Right renal cortex interstitium (tissue), 3 donors: ENCODE data around the gene PRX. TPM values are rescaled to one million over a fixed set of nuclear protein-coding genes. Genes with fewer than 3 reads are reported as not detected.
"Not testable (repeated sequence)": the region's sequence is repeated elsewhere in the genome, so short reads cannot be mapped to it uniquely, and the experiment has no call there.

Experiments
- DNase-seq, 3 donors: peaks; one replicate each; pipeline ENCODE4 v3.0.0-alpha.2; 2013; ENCODE audit warnings: low read depth in 3 of 3, low spot score in 2 of 3
- polyA plus RNA-seq, 3 donors: library from polyadenylated mRNA; unstranded; fragments of 120-200 nt; gene quantifications; one replicate each; pipeline ENCODE4 v1.2.1, GENCODE V29; 2013; ENCODE audit not compliant: insufficient read length in 3 of 3

The PRX gene, protein sequence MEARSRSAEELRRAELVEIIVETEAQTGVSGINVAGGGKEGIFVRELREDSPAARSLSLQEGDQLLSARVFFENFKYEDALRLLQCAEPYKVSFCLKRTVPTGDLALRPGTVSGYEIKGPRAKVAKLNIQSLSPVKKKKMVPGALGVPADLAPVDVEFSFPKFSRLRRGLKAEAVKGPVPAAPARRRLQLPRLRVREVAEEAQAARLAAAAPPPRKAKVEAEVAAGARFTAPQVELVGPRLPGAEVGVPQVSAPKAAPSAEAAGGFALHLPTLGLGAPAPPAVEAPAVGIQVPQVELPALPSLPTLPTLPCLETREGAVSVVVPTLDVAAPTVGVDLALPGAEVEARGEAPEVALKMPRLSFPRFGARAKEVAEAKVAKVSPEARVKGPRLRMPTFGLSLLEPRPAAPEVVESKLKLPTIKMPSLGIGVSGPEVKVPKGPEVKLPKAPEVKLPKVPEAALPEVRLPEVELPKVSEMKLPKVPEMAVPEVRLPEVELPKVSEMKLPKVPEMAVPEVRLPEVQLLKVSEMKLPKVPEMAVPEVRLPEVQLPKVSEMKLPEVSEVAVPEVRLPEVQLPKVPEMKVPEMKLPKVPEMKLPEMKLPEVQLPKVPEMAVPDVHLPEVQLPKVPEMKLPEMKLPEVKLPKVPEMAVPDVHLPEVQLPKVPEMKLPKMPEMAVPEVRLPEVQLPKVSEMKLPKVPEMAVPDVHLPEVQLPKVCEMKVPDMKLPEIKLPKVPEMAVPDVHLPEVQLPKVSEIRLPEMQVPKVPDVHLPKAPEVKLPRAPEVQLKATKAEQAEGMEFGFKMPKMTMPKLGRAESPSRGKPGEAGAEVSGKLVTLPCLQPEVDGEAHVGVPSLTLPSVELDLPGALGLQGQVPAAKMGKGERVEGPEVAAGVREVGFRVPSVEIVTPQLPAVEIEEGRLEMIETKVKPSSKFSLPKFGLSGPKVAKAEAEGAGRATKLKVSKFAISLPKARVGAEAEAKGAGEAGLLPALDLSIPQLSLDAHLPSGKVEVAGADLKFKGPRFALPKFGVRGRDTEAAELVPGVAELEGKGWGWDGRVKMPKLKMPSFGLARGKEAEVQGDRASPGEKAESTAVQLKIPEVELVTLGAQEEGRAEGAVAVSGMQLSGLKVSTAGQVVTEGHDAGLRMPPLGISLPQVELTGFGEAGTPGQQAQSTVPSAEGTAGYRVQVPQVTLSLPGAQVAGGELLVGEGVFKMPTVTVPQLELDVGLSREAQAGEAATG (N-terminal part only)
- polyA plus RNA-seq, result 10 to 100 TPM; 10.6 to 11.9 (median 11.1) TPM

DNA sequence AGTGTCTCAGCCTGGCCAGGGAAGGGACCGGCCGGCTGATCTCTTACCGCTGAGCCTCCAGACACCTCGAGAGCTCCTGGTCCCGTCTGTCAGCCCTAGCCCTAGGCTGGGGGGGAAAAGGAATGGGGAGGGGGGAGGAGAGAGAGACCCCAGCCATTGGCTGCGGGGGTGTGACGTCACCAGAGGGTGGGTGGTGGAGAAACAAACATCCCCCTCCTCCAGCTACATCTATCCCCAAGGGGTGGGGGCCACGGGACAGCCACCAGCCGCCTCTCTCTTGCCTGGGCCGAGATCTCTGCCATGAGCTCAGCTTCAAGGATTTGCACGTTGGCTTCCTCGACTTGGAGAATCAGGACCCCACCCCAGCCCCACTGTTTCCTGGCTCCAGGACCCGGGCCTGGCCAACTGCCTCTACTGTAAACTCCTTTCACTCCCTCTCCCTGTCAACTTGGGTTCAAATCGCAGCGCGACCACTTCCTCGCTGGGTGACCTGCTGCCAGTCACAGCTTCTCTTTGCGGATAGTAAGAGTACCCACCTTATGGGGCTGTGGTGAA, at the start of gene PRX:
TSS of gene PRX (minus strand) at position 88 of the 555 bp plus-strand sequence. CDS start 5,446 bp downstream, outside the sequence.
- no peak for DNase-seq

DNA sequence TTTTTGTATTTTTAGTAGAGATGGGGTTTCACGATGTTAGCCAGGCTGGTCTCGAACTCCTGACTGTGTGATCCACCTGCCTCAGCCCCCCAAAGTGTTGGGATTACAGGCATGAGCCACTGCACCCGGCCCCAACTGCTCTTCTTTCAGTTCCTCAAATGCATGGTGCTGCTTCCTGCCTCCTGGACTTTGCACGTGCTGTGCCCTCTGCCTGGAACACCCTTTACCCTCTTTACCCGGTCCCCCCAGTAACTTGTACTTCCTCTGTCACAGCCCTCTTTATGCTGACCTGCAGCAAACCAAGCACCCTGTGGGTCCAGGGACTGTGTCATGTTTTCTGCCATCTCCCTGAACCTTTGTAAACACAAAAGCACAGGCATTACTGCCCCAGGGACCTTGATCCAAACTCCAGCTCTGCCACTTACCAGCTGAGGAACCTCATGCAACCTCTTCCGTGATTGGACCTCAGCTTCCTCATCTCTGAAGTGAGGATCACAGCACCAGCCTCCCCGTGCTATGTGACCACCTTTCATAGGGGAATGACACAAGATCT, 48.6 kb upstream of the PRX start:
- DNase-seq, result no peak

DNA sequence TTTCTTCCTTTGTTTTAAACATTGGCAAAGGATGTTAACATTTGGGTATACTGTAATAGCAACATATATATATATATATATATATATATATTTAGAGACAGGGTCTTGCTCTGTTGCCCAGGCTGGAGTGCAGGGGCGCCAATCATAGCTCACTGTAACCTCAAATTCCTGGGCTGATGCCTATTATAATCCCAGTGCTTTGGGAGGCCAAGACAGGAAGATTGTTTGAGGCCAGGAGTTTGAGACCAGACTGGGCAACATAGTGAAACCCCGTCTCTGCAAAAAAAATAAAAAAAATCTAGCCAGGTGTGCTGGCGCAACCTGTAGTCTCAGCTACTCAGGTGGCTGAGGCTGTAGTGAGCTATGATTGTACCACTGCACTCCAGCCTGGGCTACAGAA, 47.0 kb upstream of the PRX start:
- no peak for DNase-seq

DNA sequence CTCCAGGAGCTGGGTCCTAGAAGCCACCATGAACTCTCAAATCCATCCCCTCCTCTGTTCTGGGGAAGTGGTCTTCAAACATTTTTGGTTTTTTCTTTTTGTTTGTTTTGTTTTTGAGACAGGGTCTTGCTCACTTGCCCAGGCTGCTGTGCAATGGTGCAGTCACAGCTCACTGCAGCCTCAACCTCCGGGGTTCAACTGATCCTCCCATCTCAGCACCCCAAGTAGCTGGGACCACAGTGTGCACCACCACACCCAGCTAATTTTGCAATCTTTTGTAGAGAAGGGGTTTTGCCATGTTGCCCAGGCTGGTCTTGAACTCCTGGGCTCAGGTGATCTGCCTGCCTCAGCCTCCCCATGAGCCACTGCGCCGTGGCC, 45.4 kb upstream of the PRX start:
- no peak for DNase-seq

DNA sequence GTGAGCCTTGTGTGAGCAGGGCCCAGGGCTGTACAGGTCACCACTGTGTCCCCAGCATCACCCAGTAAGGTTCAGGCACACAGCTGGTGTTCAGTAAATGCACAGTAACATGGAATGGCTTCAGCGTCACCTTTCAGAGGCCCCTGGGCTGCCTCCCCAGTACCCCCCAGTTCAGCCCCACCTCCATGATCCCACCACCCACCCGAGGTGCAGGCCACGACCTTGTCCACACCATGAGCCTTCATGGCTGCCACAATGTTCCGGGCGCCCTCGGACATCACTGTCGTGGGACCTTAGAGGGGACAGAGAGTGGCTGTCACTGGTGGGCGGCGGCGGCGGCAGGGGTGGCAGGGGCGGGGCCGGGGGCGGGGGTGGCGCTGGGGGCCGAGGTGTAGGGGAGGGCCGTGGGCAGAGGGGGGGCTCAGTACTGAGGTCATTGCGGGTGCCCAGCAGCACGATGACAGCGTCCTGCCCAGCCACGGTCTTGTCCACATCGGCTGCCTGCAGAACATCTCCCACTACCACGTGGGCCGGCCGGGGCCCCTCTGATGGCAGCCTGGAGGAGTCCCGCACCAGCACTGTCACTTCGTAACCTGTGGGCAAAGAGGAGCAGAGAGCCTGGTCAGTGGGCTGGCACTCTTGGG, 44.9 kb upstream of the PRX start:
- DNase-seq, result no peak

DNA sequence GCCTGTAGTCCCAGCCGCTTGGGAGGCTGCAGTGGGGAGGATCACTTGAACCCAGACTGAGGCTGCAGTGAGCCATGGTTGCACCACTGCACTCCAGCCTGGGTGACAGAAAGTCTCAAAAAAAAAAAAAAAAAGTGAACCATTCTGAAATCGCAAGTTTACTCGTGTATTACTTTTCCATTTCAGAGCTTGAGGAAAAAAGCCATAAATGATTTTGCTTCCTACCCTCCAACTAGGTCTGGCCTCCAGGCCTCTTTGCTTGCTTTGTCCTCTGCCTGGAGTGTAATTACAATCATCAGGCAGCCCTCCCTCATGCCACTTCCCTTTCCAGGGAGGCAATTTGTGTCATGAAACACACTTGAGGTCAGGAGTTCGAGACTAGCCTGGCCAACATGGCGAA, 43.9 kb upstream of the PRX start:
- DNase-seq, result no peak

DNA sequence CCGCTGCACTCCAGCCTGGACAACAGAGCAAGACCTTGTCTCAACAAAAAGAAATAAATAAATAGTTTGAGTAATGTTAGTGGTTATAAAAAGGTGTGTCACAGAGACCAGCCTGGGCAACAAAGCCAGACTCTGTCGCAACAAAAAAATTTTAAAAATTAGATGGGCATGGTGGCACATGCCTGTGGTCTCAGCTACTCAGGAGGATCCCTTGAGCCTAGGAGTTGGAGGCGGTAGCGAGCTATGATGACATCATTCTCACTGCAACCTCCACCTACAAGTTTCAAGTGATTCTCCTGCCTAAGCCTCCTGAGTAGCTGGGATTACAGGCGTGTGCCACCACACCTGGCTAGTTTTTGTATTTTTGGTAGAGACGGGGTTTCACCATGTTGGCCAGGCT, 40.8 kb upstream of the PRX start:
- not testable (repeated sequence) for DNase-seq

DNA sequence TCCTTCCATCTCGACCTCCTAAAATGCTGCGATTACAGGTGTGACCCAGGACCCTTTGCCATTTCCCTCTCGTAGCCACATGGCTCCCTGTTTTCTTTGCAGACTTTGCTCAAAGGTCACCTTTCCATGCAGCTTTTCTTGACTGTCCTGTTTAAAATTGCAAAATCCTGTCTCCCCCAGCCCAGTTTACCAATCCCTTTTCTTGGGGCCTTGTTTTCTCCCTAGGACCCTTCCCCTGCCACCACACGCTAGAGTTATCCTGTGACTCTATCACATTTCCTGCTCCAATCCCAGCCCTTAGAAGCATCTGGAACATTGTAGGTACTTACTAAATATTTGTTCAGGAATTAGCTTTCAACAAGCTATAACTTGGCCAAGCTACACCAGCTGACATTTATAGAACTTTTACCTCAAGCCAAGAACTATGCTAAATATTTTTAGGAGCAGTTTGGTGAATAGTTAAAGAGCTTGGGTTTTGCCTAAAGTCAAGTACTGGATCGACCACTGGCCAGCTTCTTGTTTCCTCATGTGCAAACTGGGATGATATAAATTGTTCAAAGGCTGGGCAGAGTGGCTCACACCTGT, 40.1 kb upstream of the PRX start:
- no peak for DNase-seq

DNA sequence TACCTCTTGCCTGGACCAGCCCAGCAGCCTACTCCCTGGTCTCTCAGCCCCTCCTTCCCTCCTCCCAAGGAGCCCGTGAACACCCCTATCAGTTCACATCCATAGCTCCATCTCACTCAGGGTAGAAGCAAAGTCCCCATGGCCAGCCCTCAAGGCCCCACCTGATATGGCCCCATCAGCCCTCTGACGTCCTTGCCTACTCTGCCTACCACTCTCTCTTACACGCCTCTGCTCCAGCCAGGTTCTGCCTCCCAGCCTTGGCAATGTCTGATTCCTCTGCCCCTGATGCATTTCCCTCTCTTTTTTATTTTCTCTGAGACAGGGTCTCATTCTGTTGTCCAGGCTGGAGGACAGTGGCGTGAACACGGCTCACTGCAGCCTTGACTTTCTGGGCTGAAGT, 38.8 kb upstream of the PRX start:
- DNase-seq, result no peak

DNA sequence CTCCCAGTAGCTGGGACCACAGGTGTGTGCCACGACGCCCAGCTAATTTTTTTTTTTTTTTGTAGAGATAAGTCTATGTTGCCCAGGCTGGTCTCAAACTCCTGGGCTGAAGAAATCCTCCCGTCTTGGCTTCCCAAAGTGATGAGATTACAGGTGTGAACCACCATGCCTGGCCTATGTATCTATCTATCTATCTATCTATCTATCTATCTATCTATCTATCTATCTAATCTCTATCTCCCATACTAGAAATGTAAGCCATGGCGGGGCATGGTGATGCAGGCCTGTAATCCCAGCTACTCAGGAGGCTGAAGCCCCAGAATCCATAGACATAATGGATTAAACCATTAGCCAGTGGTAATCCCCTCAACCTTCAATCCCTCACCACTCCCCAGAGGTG, 37.5 kb upstream of the PRX start:
- no peak for DNase-seq

DNA sequence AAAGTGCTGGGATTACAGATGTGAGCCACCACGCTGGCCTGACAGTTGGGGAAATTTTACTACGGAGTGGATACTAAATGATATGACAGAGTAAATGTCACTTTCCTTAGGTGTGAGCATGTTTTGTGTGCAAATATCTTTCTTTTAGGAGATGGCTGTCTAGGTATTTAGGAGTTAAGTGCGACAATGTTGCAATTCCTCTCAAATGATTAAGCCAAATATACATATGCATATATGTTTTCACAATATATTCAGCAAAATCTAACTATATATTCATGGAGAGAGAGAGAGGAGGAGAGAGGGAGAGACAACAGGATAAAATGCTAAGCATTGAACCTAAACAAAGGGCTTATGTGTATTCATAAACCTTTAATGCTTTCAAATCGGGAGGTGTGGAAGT, 36.3 kb upstream of the PRX start:
- no peak for DNase-seq

DNA sequence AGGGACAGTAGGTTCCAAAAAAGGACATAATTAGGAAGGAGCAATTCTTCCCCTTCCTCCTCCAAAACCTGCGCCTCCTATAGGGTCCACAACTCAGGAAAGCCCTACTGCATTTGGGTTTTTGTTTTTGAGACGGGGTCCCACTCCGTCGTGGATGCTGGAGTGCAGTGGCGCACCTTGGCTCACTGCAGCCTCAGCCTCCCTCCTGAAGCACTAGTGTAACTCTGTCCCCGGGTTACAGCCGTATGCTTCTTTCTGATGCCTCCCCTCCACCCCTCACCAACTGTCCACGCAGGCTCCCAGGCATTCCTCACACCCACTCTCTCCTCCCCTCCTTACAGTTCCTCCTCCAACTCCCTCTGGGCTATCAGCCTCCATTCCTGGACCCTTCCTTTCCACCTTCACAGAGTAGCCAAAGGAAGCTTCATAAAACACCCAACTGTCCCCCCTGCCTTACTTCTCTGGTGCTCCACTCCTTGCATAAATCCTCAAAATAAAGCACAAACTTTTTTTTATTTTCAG, 33.1 kb upstream of the PRX start:
- no peak for DNase-seq

DNA sequence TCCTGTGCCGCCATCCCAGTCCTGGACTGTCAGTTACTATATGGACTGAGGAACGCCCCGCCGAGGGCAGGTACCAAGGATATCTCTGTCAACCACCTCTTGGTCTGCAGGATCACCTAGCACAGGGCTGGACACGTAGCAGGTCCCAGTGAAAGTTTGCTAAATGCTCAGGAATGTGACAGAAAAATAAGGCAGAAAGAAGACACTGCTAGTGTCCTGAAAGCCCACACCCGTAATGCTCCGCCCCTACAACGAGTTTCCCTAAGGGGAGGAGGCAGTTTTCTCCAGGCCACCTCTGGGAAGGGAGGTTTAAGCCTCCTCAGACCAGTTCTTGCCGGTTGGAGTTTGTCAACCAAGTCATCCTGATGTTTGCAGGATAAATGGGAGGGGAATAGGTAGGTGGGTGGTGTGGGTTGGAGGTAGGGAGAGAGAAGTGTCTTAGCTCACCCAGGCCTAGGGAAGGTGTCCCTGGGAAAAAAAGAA, 32.6 kb upstream of the PRX start:
- no peak for DNase-seq

DNA sequence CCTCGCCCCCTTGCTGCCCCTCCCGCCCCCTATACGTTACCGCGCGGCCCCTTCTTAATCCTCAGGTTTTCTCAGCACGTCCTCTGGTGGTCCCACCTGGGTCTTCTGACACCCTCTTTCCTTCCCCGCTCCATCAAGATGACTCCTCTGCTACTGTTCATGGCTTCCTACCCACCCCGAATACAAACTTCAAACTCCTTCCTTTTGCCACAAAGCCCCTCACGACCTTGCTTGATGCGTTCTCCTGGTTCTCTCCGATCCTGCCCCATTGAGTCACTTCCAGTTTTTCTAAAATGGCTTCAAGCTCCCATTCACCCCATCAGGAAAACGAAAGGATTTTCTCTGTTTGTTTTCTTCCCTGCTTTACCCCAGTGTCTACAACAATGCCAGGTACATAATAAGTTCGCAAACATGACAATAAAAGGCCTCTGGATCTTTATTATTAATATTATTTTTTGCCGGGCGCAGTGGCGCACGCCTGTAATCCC, 31.7 kb upstream of the PRX start:
- DNase-seq, result no peak

DNA sequence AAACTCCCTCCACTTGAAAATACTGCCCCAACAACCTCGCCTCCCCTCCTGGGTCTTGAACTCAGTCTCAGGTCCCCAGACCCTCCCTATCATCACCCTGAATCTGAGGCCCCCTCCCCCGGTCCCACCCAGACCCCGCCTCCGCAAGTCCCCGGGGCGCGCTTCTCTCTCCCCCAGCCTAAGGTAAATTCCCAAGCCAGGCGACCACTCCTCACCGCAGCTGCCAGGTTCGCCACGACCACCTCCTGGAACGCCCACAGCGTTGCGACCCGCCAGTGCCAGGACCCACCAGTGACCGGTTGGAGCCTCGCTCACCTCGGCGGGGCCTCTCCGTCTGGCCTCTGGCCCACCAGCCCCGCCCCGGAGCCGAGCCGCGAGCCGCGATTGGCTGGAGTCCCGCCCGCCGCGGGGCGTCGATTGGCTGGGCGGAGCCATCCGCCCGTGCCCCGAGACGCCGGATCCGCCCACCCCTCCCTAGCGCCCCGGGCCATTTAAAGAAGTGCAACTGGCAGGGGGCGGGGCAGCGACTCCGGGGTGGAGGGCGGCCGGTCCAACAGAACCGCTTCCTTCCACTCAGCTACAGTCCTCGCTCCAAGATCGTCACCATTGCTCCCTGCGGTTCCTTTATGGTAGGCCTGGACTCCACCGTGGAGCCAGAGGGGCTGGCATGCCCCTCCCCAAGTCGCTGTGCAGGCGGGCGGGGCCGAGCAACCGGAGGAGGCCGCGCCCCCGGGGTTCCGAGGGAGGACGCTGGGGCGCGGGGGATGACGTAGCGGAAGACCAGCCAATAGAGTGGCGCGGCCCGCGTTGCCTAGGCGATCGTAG, 31.0 kb upstream of the PRX start, which contains the start of gene SERTAD3:
TSS of gene SERTAD3 (minus strand) at position 336 of the 825 bp plus-strand sequence. CDS start 2,255 bp downstream, outside the sequence.
- DNase-seq, result peak in 1 of 3 donors; percentile 93

DNA sequence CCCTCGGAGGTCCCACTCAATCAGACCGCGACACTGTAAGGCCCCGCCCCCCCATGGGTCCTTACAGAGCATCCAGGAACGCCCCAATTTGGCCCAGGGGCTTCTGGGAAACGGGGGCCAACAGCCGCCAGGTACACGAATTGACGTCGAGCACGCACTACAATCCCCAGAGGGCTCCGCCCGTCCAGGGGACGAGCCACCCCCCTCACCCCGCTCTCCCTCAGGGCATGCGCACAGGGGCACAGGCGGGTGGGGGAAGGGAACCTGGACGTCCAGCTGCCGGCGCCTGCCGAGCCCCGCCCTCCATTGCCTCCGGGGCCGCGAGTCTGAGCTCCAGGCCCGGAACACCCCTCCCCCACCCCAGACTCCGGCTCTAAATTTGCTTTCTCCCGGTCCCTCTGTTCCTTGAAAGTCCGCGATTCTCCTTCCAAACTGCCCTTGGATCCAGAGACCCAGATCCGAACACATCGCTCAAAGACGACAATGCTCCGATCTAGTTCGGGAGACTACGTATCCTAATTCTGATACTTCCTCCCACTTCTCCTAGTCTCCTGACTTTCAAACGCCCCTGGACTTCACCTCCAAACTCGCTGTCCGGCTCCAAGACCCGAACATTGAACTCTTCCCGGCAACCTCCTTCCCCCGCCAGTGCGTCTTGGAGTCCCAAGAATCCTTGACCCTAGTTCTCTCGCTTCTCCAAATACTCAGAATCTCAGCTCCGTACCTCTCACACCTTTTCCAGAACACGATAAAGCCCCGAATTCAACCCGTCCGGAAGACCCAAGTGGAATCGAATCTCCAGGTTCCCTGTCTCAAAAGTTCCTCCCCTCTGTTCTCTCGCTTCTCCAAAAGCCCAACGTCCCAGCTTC, 30.2 kb upstream of the PRX start:
- DNase-seq, result peak; percentile 95 to 99 (median 99)
